ENCODE results near the gene LGR4. TPM values are rescaled to one million over a fixed set of nuclear protein-coding genes. Genes with fewer than 3 reads are reported as not detected.

Gene LGR4
- total and polyA plus RNA-seq, 9 of the 15 experiments (the other 6 are each of a cell fraction or from before 2014, with no cell fraction given), result 0.94 to 10.1 (median 5.8) TPM

DNA sequence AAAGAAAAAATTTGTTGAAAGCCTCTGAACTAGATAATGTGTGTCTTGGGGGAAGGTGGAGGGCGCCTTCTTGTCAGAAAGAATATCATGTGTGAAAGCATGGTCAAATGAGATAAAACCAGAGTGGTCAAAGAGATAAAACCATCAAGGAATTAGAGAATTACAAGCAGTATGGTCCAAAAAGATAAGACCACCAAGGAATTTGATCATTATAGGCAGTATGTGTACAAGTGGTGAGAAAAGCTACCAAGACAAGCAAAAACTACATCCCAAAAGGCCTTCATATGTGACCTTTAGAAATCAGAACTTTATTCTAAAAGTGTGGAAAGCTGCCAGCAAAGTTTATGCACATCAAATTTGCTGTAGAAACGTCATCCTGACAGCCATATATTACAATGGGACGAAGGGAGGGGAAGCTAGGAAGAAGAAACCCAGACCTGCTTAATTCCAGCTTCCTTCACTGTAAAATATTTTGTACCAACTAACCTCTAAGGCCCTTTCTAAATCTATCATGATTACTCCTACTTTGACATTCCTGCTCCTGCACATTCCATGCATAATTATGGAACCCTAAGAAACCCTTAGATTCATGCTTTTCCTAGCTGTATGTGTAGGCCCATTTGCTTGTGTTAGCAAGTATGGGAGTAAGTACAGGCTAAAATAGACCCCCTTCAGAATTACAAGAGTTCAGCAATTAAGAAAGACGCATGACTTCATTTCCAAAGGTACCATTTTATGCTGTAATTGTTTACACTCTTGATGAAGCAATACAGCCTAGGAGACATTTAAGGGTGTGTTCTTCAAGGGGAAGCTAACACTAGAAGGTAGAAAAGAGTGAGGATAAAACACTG is 51.6 kb downstream of the LGR4 start (continued):
- peak; percentile 70; the same call in 1 of the 2 replicates for TF ChIP-seq CREB1 (IDR thresholded peaks at IDR 0.05)
- TF ChIP-seq CREB1 (CRISPR knock-in tag; IDR thresholded peaks at IDR 0.05), result no peak
- no peak for TF ChIP-seq ZNF77 (CRISPR knock-in tag; IDR thresholded peaks at IDR 0.05)
- peak; percentile 69; the same call in 1 of the 2 replicates for TF ChIP-seq ZNF175 (CRISPR knock-in tag; IDR thresholded peaks at IDR 0.05; ENCODE audit: low read depth)
- TF ChIP-seq ADNP (tag; IDR thresholded peaks at IDR 0.05), result no peak
- peak; percentile 76; the same call in 1 of the 2 replicates for TF ChIP-seq HLTF (IDR thresholded peaks at IDR 0.05)
- no peak for TF ChIP-seq POLR2B (IDR thresholded peaks at IDR 0.05; ENCODE audit: low read depth, partially characterized antibody)
- no peak for TF ChIP-seq ZBTB8A (IDR thresholded peaks at IDR 0.05; ENCODE audit: partially characterized antibody)
- 0 out of 2 replicates have a peak, but pooled peaks have one; percentile 22 for TF ChIP-seq JUN (IDR thresholded peaks at IDR 0.05; ENCODE audit: borderline replicate concordance, low read depth, low read length)
- no peak for TF ChIP-seq JUN (CRISPR knock-in tag; IDR thresholded peaks at IDR 0.05; ENCODE audit: borderline replicate concordance)
- TF ChIP-seq IRF1 (CRISPR knock-in tag; IDR thresholded peaks at IDR 0.05; ENCODE audit: borderline replicate concordance), result no peak
- TF ChIP-seq PML (IDR thresholded peaks at IDR 0.05; ENCODE audit: low read length), result peak; percentile 98
- TF ChIP-seq CBX1 (IDR thresholded peaks at IDR 0.05; ENCODE audit: low read depth), result no peak
- TF ChIP-seq TCF7 (IDR thresholded peaks at IDR 0.05; ENCODE audit: borderline replicate concordance), result peak; percentile 42; the same call in 1 of the 2 replicates
- TF ChIP-seq E2F4 (CRISPR knock-in tag; IDR thresholded peaks at IDR 0.05; ENCODE audit: low read depth), result no peak
- no peak for TF ChIP-seq ZNF592 (IDR thresholded peaks at IDR 0.05)
- TF ChIP-seq NR4A1 (CRISPR knock-in tag; IDR thresholded peaks at IDR 0.05), result no peak
- 0 out of 2 replicates have a peak, but pooled peaks have one; percentile 37 for TF ChIP-seq NR4A1 (tag; IDR thresholded peaks at IDR 0.05)
- peak in 1 of 2 experiments; percentile 29; a peak in 1 of 4 replicates for TF ChIP-seq ETV6 (IDR thresholded peaks at IDR 0.05; ENCODE audit: borderline replicate concordance in 1 of 2, low read depth in 2 of 2, low read length in 1 of 2)
- TF ChIP-seq ETV6 (CRISPR knock-in tag; IDR thresholded peaks at IDR 0.05; ENCODE audit: borderline replicate concordance), result no peak
- no peak for TF ChIP-seq ZNF717 (CRISPR knock-in tag; IDR thresholded peaks at IDR 0.05)
- no peak for TF ChIP-seq IFI16 (CRISPR knock-in tag; IDR thresholded peaks at IDR 0.05)
- no peak for TF ChIP-seq SPI1 (IDR thresholded peaks at IDR 0.05; ENCODE audit: borderline replicate concordance, low read depth, low read length)
